Measurements from ENCODE around the gene CAMP.

- TF ChIP-seq PCBP2 (optimal IDR thresholded peaks at IDR 0.05; ENCODE audit: low read depth, low read length, poor library complexity, severe bottlenecking) (no peak), ZNF670 (CRISPR knock-in tag; IDR thresholded peaks at IDR 0.05; ENCODE audit: borderline replicate concordance) (no peak), MAX (IDR thresholded peaks at IDR 0.05) (no peak), SOX6 (IDR thresholded peaks at IDR 0.05) (no peak), SOX6 (CRISPR knock-in tag; IDR thresholded peaks at IDR 0.05) (no peak), NR2F1 (CRISPR knock-in tag; IDR thresholded peaks at IDR 0.05) (no peak), ATF6 (CRISPR knock-in tag; conservative IDR thresholded peaks at IDR 0.05) (no peak), MAFK (conservative IDR thresholded peaks at IDR 0.05 in 1 of 2, IDR thresholded peaks at IDR 0.05 in 1 of 2; ENCODE audit: low read length in 2 of 2) (no peak), XRCC5 (optimal IDR thresholded peaks at IDR 0.05; ENCODE audit: low read length) (no peak), ZNF121 (CRISPR knock-in tag; IDR thresholded peaks at IDR 0.05) (no peak)
- TF ChIP-seq, protein P1, sequence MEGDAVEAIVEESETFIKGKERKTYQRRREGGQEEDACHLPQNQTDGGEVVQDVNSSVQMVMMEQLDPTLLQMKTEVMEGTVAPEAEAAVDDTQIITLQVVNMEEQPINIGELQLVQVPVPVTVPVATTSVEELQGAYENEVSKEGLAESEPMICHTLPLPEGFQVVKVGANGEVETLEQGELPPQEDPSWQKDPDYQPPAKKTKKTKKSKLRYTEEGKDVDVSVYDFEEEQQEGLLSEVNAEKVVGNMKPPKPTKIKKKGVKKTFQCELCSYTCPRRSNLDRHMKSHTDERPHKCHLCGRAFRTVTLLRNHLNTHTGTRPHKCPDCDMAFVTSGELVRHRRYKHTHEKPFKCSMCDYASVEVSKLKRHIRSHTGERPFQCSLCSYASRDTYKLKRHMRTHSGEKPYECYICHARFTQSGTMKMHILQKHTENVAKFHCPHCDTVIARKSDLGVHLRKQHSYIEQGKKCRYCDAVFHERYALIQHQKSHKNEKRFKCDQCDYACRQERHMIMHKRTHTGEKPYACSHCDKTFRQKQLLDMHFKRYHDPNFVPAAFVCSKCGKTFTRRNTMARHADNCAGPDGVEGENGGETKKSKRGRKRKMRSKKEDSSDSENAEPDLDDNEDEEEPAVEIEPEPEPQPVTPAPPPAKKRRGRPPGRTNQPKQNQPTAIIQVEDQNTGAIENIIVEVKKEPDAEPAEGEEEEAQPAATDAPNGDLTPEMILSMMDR (CRISPR knock-in tag; IDR thresholded peaks at IDR 0.05): no peak
- TF ChIP-seq, protein P2, sequence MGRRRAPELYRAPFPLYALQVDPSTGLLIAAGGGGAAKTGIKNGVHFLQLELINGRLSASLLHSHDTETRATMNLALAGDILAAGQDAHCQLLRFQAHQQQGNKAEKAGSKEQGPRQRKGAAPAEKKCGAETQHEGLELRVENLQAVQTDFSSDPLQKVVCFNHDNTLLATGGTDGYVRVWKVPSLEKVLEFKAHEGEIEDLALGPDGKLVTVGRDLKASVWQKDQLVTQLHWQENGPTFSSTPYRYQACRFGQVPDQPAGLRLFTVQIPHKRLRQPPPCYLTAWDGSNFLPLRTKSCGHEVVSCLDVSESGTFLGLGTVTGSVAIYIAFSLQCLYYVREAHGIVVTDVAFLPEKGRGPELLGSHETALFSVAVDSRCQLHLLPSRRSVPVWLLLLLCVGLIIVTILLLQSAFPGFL (CRISPR knock-in tag; IDR thresholded peaks at IDR 0.05): no peak
These were observed 5.8 kb upstream of the CAMP start for GRCh38 chr3:48217449-48217848.

Data from HepG2 (cell line).